RPMI8226 (cell line): ENCODE results near the gene HDAC11.
A peak's percentile ranks its signal among the peaks of the same experiment; 100 is the strongest.

Experiments
- DNase-seq: peaks from one replicate; pipeline ENCODE4 v3.0.0-alpha.2; 2015

The HDAC11 gene

DNA sequence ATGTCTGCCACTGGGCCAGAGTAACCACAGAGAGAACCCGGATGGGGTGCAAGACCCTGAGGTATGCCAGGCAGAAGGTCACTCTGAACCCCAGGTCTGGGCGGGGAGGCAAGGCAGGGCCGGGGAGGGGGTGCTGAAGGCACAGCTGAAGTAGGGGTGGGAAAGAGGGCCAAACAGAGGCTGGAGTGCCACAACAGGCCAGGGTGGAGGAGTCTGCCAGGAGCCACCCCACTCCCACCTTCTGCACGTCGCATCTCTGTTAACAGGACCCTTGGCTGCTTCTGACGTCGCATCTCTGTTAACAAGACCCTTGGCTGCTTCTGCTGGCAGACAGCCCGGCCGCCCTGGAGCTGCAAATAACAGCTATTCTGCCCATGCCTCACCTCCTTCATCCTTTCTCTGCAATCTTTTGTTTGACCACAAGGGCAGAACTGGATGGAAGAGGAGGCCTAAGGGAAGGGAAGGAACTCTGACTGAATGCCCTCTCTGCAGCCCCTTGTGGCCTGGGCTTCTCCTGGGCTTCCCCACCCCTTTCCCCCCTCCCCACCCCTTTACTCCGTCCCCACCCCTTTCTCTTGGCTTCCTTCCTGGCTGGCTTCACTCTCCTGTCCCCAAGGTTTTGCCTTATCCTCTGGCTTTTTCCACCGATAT is 48.2 kb downstream of the HDAC11 start:
- DNase-seq: peak; percentile 52

DNA sequence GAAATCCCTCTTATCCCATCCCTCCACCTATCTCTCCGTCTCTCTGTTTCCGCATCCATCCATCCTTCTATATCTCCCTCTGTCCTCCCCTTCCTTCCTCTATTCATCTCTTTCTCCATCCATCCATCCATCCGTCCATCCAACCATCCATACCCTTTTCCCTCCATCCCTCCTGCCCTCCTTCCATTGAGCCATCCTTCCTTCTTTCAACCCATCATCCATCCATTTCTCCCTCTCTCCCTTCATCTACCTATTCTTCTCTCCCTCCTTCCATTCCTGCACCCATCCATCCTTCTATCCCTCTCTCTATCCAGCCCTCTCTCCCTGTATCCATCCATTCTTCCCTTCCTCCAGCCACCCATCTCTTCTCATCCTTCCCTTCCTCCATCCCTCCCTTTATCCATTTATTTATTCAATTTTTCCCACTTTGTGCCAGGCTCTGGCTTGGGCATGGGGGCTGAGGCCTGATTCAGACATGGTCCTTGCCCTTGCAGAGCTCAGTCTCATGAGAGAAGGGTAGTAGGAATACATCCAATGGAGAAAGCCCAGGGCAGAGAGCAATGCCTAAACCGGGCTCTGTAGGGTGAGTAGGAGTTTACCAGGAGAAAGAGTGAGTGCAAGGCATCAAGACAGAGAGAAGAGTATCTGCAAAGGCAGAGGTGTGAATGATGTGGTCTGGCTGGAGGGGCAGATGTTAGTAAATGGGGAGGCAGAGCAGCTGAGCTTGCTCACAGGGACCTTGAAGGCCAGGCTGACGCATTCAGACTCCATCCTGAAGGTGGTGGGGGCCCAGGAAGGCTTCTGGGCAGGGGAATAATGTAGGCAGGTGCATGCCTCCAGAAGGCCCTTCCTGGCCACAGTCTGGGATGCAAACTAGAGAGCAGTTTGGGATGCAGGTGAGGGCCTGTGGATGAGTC is 49.3 kb downstream of the HDAC11 start:
- no peak for DNase-seq

DNA sequence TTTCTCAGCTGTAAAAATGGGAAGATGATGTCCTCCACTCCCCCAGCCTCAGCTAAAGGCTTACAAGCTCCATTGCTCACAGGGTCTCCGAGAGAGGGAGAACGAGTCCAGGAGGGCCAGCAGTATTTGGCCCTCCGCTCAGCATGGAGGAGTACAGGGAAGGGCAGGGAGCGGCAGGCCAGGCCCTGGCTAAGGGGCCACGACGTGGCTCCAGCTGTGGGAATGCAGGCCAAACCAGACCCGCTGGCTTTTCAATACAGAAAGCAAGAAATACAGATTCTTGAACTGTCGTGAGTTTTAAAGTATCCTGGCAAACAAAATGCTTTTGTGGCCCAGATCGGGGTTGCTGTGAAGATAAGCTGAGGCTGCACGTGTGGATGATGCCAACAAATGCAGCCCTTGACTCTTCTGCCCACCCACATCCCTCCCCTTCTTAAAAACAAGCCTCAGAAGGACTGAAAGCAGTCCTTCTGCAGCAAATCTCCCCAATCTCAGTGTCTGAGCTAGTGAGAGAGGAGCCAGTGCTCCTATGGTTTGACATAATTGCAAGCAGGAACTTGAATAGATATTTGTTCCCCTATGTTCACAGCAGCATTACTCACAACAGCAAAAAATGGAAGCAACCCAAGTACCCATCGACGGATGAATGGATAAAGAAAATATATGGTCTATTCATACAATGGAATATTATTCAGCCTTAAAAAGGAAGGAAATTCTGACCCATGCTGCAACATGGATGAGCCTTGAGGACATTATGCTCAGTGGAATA is 50.3 kb downstream of the HDAC11 start:
- no peak for DNase-seq

DNA sequence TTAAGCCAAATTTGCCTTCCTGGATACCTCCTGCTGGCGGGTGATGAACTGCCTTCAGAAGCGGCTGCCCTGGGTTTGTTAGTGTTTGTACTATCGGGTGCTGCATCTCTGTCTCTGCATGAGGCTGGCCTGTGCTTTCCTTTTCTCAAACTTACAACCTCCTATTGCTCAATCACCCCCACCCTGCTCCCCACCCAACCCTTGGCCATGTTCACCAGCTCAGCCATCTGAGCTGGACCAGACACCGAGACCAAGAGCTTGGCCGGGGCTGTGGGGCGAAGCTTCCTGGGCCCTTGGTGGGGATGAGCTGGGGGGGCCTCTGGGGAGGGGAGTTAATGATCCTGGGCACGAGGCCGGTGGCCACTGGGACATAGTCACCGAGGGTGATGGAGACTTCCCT is 52.0 kb downstream of the HDAC11 start:
- no peak for DNase-seq

DNA sequence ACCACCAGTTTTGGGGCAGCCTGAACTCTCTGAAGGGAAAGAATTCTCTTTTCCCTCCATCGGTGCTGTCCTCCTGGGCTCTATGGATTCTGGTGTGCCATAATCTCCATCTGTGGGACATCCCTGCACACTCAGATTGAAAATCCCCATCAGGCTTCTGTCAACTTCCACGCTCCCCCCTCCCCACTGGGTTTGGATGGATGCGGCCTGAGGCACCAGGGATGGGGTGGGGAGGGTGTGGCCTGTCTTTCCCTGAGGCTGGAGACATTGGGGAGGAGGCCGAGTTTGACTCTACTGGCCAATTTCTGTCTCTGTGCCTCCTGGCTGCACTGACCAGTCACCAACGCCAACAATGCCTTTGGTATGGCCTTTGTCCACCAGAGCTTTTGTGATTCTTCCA is 52.5 kb downstream of the HDAC11 start:
- DNase-seq: no peak

DNA sequence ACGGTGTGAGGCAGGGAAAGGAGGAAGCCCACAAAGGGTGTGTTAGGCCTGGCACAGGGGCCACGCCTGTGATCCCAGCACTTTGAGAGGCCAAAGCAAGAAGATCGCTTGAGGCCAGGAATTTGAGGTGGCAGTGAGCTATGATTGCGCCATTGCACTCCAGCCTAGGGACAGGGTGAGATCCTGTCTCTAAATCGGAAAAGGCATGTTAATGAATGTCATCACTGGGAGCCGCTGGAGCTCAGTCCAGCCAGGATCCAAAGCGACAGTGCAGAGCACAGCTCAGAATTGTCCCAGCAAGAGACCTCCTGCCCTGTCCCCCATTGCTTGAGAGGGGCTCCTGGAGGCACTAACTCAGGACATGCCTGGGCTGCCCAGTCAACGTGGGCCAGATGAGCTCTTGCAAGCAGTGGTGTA is 53.8 kb downstream of the HDAC11 start:
- no peak for DNase-seq

DNA sequence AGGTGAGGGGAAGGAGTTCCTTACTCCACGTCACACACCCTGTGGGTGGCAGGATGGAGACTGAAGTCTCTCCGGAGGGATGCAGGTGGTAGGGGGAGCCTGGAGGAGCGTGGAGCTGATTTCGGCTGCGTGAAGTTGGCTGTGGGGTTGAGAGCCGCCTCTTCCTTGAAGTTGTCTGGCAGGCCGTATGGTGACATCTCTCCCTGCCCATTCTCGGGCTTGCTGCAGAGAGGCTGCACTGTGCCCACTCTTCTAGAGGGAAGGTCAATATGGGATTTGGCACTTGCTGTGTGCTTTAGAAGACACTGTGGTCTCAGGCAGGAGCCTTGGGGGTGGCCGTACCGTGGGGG is 55.4 kb downstream of the HDAC11 start:
- no peak for DNase-seq

DNA sequence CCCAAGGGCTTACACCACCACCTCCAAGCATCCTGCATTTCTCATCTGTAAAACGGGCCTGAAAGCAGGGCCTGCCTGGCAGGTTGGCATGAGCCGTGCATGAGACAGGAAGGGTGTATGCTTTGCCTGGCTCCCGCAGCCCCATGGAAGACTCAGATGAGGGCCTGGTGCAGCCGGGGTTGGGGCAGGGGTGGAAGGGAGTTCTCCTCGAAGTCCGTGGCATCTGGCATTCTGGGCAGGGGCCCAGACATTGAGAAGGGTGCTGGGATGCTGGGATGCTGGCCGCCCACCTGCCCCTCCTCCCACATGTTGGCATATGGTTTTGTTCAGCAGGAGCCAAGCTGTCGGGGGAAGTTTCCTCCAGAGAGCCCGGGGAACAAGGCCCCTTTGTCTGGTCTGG is 55.8 kb downstream of the HDAC11 start:
- no peak for DNase-seq

DNA sequence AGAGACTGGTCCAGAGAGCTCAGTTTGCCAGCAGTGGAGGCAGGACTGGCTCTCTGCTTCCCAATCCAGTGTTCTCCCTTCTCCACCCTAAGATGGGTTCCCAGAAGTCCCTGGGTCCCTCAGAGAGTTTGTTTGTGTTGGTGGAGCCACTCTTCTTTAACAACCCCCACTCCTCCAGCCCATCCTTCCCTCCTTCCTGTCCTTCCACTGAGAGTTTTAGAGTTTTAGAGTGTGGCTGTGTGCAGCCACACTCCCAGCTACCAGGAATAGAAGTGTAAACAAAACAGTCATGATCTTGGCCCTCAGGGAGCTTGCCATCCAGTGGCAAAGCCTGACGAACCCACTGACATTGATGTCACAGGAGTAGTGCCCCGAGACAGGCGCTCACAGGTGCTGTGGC is 56.3 kb downstream of the HDAC11 start:
- DNase-seq: no peak

DNA sequence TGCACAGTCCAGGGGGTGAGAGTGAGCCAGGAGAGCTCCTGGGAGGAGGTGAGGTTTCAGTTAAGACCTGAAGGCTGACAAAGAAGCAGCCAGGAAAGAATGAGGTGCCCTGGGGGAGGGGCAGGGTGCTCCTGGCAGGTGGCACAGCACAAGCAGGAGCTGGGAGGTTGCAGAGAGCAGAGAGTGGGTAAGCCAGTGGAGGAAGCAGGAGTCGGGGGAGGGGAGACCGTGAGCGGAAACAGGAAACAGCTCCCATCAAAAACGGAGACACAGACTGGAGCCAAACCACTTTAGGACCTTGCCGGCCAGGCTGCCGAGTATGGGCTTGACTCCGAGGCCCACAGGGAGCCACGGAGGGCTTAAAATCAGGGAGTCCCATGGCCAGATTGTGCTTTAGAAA is 56.7 kb downstream of the HDAC11 start:
- peak; percentile 51 for DNase-seq

DNA sequence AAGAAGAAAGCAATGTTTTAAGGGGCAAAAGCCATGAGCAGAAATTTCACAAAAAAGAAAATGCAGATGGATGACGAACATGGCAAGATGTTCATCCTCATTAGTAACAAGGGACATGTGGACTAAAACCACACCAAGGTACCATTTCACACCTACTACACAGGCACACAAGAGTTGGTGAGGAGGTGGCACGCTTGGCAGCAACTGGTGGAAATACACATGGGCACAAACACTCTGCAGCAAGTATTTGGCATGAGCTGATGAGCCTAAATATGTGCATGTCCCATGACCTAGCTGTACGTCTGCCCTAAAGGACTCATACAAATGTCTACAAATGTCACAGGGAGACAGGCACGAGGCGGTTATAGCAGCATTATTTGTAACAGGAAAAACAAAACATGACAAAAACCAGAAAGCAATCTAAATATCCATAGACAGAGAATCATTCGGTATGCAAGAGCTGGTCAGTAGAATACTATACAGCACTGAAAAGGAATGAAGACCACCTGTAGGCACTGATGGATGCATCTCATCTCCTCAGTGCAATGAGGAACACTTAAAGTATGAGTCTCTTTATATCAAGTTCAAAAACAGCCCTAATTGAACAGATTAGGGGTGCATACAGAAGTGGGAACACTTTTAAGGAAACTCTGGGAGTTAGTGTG is 57.3 kb downstream of the HDAC11 start:
- no peak for DNase-seq

DNA sequence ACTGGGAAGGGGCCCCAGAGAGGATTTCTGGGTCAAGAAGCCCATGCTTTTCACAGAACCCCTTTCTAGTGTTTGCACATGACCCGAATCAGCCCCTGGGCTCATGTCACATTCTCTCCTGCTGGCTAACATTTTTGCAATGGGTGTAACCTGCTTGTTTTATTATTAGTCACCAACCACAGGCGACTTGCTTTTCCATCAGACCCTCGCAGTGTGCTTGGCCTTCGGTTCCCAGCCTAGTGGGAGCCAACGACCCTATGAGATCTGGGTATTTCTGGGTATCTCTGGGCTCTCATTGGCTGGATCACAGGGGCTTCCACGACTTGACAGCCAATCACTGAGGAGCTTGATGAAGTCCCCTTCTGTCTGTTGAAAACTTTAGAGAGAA is 57.8 kb downstream of the HDAC11 start:
- no peak for DNase-seq

DNA sequence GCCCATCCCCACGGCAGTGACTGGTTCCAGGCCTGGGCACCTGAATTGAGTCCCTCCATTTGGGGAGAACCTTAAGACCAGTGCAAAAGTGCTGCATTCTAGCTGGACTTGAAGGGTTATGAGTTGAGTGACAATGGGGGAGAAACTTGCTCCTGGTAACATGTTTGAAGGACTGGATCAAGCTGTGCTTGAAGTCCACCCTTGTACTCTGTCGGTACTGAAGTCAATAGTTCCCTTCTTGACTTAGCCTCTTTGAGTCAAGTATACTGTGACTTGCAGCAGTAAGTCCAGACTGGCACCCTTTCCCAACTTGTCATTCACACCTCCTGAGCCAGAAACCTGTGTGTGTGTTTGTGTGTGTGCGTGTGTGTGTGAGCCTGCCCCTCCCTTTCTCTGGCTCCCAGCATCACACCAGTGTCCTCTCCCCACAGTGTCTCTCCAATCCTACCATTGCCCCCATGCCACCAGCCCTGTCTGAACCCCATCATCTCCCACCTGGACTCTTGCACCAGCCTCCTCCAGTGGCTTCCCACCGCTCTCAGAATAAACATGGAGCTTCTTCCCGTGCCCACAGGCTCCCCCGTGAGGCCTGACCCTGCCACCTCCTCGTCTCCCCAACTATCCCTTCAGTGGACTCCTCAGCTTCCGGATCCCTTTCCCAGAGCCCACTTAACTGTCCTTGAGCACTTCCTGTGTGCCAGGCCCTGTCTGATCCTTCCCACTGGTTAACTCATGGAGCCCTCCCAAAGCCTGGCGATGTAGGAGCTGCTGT is 58.6 kb downstream of the HDAC11 start:
- no peak for DNase-seq

DNA sequence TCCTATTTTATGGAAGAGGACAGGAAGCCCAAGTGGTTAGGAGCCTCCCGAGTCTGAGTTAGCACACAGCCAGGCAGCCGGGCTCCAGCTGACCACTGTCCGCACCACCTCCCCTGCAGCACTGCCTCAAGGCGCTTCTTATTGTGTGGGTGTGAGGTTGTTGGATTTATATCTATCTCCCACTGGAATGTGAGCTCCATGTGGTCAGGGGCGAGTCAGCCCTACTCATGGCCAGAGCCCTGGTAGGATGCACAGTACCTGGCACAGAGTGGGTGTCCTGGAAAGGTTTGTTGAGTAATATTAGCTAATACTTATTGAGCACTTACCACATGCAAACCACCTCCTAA is 59.2 kb downstream of the HDAC11 start:
- DNase-seq: no peak

DNA sequence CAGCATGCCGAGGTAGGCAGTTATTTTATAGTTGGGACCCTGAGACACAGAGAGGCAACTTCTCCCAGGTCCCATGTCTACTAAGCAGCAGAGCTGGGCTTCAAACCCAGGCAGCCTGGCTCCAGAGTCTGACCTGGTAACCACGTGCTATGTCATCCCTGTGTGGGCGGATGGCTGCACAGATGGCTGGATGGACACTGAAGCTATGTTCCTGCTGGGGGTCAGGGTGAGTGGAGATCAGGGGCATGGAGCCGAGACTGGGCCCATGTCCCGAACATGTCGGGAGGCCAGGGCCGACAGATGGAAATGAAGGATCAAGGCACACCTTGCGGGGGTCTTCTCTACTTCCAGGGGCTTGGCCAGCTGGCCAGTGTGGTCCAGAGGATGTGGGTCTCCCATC is 59.6 kb downstream of the HDAC11 start:
- DNase-seq: no peak

DNA sequence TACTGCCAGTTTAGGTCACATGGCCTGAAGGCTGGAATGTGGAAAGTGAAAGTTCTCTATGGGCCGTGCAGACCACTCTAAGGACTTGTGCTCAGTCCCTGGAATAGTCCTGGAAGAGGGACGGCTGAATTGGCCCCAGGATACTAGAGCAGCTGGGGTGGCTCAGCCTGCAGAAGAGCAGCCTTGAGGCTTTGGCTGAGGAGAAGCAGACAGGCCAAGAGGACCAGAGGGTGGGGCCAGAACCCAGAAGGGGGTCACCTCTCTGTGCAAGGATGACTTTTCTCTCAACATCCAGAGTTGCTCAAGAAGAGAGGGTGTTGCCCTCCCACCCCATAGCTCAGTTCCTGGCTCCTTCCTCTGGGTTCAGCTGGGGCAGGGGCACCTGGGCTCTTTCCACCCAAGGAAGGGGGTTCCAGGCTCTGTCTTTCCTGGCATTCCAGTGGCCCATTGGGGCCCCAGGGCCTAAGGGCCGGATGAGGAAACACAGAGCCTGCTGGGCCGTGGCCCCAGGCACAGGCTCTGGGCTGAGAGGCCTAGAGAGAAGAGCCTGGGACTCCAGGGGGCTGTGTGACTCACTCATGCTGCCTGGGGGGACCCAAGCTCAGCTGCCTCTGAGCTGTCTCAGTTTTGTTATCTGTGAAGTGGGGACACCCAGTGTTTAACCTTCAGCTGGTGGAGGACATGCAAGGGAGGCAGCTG is 60.3 kb downstream of the HDAC11 start:
- no peak for DNase-seq

DNA sequence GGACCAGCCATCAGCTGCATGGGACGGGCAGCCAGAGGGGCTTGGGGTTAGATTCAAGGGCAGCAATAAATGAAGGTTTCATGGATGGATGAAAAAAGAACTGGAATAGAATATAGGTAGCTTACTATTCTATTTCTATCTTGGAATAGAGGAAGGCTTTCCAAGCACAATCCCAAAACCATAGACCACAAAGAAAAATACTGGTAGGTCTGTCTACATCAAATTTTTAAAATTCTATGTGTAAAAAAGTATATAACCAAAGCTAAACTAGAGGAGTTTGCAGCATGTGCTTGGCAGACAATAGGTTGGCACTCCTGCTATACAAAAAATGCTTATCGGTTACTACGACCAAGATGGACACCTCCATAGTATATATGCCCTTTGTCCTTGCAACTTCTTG is 61.6 kb downstream of the HDAC11 start:
- no peak for DNase-seq

DNA sequence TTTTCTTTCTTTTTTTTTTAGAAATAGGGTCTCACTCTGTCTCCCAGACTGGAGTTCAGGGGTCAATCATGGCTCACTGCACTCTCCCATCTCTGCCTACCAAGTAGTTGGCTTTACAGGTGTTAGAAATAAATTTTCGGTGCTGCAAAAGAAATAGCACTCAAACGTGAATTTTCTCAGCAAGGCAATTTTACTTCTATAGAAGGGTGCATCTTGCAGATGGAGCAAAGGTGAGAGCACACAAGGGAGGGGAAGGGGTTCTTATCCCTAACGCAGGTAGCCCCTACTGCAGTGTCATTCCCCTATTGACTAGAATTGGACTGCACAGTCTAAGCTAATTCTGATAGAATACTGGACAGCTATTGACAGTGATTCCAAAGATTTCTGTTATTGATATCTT is 62.0 kb downstream of the HDAC11 start:
- DNase-seq: no peak

DNA sequence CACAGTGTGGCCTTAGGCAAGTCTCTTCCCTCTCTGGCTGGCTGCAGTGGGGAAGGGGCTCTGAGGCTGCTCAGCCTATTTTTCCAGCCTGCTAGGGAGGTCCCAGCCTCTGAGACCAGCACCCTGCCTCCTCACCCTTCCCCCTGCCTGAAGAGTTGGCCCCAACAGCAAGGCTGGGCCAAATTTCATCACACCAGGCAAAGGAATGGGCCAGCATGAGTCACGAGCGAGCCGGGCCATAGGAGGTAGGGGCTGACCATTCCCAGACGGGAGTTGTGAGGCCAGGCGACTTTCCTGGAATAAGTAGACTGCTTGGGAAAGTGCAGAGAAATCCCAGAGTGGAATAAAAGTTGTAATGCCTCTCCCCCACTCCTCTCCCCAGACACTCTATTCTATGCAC is 63.1 kb downstream of the HDAC11 start:
- no peak for DNase-seq

DNA sequence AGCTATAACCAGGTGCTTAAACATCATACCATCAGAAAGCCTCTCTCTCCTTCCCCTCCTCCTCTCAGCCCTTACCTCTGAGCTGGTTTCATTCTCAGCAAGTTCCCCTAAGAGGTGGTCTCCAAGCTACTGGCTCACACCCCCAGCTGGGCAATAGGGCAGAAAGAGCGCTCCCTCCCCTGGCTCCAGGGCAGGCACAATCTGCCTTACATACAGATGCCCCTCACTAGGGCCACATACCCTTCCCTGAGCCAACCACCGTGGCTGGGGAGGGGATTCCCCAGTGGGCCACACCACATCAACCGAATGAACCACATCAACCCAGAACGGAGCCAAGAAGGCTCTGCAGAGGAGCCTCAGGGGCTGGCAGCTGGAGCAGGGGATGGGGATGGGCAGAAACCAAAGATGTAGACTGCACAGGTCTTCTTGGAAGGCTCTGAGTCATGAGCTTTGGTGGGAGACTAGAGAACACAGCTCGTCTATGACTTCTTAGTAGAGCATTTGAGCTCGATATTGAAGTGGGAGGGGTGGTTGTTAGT is 64.3 kb downstream of the HDAC11 start:
- DNase-seq: no peak

DNA sequence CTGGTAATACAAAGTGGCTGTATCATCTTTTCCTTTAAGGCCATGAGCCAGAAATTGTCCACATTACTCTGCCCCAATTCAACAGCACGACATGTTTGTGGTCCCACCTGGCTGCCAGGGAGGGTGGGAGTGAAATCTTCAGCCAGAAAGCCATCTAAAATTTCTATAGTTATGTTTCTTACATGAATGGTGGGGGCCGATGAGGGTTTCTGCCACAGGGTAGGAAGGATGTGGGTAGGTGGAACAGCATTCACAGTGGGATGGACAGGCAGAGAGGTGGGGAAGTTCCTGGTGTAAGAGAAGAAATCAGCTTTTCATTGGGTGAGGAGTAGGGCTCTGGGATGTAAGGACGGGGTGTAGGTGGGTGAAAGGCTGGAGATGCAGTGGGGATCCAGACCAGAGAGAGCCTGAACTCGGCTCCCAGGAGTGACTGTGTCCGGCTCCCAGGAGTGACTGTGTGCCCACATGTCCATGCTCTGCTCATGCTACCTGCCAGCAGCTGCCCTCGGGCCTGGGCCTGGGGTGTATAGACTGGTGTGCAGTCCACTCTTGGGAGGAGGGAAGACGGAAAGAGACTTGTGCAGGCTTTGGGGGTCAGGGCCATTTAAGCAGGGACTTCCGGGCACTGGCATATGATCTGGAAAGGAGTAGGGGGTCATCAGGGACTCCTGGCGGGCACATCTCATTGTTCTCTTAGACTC is 65.0 kb downstream of the HDAC11 start:
- DNase-seq: no peak
